GM18870 (cell line): ENCODE data around the gene VPREB1.
"Not testable (repeated sequence)": the region's sequence is repeated elsewhere in the genome, so short reads cannot be mapped to it uniquely, and the experiment has no call there.

Experiments
- ATAC-seq: cut with Tn5 transposase; IDR thresholded peaks from one replicate; pipeline ENCODE4 v1.9.1; 2021; ENCODE audit warnings: moderate library complexity; ENCODE audit not compliant: unreplicated experiment

The VPREB1 gene

DNA sequence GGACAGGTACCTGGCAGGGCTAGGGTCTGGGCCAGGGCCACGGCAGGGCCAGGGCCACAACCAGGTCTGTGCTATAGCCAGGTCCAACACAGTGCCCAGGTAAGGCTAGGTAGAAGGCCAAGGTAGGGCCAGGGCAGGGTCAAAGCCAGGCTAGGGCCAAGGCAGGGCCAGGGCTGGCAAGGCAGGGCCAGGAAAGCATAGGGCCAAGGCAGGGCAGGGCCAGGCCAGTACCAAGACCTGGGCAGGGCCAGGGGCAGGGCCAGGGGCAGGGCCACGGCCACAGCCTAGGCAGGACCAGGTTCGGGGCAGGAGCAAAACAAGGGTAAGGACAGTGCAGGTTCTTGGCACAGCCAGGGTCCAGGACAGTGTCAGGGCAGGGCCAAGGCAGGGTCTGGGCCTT is 48.1 kb downstream of the VPREB1 start:
- not testable (repeated sequence) for ATAC-seq

DNA sequence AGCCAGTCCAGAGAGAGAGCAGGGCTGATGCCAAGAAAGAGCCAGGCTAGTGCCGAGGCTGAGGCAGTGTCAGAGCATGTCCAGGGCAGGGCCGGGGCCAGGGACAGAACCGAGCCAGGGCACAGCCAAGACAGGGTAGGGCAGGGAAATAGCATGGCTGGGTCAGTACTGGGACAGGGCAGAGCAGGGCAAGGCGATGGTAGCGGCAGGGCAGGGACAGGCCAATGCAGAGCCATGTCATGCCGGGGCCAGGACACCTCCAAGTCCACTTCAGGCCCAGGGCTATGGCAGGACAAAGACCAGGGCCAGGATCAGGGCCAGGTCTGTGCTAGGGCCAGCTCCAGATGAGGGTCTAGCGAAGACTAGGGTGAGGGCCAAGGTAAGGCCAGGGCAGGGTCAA is 48.9 kb downstream of the VPREB1 start:
- not testable (repeated sequence) for ATAC-seq

DNA sequence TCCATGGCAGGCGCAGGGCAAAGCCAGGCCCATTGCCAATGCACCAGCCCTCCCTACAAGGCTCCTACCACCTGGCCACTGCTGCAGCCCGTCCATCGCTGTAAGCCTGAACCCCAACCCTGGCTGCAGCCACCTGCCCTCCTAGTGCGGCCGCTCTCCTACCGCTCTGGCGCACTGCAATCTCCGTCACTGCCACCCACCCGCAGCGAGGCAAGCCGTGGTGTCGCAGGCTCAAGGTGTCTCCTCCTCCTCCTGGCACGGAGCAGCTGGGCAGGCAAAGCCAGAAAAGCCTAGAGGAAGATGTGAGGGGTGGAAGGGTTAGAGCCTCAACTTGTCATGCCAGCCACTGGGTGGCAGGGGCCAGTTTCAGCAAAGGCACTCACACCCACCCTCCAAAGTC is 50.1 kb downstream of the VPREB1 start:
- ATAC-seq: not testable (repeated sequence)
